Head of caudate nucleus (tissue), 42 donors: ENCODE results near the gene HNF1B.
A peak's percentile ranks its signal among the peaks of the same experiment; 100 is the strongest.

Experiments
- DNase-seq, 42 donors: peaks; one replicate each; pipeline versions ENCODE4 v3.0.0 to v3.0.0-alpha.2; 2020 to 2021; ENCODE audit warnings: mixed read lengths in 7 of 42
- intact Hi-C: fragments of 100-400 bp; cut with DNase I; formaldehyde crosslinking; loops from one replicate; pipeline ENCODE4 v1.15.0; 2022

HNF1B gene

DNA sequence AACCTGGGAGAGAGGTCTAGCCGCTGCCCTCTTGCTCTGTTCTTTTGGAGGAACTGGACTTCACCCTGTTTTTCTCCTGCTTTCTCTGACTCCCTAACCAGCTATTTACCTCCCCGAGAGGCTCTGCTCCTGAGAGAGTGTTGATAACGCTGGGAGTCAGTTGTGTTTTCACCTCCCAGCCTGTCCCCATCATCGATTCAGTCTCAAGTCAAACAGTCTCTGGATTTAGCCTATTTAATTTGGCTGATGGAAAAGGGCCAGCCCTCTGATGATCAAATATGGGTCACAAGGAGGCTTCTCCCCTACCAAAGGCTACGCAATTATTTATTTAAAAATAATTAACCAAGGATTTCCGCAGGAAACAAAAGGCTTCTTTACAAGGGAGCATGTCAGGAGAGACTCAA, 31.8 kb downstream of the HNF1B start:
- intact Hi-C loops: no loop called here
- DNase-seq: no peak

DNA sequence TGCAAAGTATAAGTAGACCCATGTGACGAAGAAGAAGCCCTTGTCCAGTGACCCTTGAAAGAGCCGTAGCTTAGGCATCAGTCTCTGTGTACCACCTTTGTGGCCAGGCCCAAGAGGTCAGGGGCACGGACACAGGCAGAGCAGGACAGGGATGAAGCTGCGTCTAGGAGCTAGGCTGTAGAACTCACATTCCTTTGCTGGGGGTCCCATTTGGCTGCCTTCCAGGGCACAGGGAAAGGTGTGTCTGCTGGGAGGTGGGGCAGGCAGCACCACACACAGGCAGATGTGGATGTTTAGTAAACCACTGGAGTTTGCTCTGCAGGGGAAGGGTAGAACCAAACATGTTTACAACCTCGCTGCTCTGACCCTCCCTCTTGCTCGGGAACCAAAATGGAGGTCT, 33.7 kb downstream of the HNF1B start:
- intact Hi-C loops: no loop called here
- no peak for DNase-seq

- intact Hi-C loops: no loop called here
Measured at GRCh38 chr17:37710344-37710886, 34.4 kb downstream of the HNF1B start.

DNA sequence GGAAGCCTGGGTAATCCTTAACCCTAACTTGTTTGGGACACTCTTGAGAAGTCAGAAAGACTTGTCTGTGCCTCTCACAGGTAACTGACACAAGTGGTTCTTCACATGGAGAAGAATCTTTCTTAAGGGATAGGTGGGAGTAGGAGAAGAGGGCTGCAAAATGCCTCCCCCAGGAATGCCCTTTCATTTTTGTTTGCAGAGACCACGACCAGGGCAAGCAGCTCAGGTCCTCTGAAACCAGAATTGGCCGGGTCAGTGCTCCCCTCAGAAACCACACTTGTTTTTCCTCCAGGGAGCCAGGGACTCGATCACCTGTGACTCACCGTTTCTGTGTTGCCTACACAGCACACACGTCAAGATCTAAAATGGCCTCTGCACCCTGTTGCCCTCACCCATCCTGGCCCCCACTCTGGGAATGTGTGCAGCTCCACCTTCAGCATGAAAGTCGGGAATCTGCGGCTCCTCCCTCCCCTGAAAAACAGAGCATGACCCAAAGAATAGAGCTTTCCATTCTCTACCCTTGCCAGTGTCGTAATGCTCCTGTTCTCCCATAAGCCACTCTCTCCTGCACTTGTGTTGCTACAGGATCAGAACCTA, 36.1 kb downstream of the HNF1B start:
- DNase-seq: no peak
- intact Hi-C loops: no loop called here

More at GRCh38 chr17:37710344-37710886, 34.4 kb downstream of the HNF1B start:
- peak in 1 of 42 donors; percentile 1 for DNase-seq

GRCh38 chr17:37708008-37708615, 36.7 kb downstream of the HNF1B start:
- DNase-seq: no peak
- intact Hi-C loops: no loop called here

DNA sequence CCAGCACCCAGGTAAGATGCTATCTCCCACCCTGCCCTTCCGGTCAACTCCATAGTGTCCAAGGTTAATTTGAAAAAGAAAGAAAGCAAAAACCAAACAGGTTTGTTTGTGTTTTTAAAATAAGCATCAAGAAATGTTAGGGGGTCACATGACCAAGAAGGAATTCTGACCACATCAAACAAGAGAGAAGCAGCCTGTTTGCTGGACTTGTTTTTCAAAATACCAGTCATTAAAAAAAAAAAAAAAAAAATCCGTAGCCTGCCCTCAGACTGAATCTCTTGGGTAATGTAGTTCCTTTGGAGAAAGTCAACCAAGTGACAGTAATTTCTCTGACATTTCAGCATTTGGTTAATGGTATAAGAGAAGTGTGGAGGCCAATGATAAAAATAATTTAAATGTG, 38.4 kb downstream of the HNF1B start:
- no peak for DNase-seq
- intact Hi-C loops: no loop called here

DNA sequence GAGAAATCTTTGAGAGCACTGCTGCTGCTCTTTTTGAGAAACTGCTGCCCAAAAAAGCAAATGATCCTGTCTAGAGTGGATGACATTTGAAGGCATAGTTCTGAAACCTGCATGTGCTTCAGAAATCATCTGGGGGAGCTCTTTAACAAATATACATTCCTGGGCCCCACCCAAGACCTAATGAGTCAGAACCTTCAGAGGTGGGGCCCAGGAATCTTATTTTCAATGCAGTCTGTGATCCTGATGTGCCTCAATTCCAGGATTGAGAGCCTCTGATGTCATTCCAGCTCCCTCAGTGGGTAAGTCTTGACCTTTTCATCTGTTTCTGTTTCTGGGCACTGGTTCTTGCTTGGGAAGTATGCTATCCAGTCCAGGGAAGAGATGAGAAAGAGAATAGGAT, 42.3 kb downstream of the HNF1B start:
- intact Hi-C loops: no loop called here
- DNase-seq: peak in 1 of 42 donors; percentile 33

- intact Hi-C loops: no loop called here
Measured at GRCh38 chr17:37701496-37701898, 43.4 kb downstream of the HNF1B start.

GRCh38 chr17:37700881-37701280, 44.0 kb downstream of the HNF1B start:
- DNase-seq: no peak
- intact Hi-C loops: no loop called here

More at GRCh38 chr17:37701496-37701898, 43.4 kb downstream of the HNF1B start:
- DNase-seq: peak in 8 of 42 donors; percentile 2 to 48 (median 18)

DNA sequence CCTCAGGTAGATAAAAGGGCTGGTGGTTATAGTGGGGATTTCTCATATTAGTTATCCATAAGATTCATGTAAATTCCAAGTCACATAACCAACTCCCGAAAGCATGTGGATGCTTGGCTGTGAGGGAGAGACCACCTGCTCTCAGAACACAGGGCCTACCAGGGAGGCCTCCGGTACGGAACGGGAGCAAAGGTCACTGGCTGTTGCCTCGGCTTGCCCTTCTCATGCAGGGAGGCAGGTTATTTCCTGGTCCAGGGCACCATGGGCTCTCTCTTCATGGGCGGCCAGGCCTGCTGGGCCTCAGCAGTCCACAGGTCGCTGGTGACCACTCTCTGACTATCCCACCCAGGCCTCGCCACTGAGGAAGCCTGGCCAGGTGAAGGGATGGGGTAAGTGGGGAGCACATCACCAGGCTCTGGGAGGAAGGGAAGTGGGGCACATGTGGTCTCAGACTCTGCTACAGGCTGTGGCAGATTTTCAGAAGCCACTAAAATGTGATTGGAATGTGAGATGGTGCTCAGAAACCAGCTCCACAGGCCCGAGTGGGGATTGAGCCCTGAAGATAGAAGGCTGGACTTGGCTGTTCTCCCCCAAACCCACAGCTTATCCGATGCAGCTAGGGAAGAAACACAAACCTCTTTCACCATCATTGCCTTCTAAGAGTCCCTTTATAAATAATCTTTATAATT, 45.4 kb downstream of the HNF1B start:
- no peak for DNase-seq
- intact Hi-C loops: no loop called here

- intact Hi-C loops: no loop called here
- no peak for DNase-seq
Measured at GRCh38 chr17:37698911-37699255, 46.0 kb downstream of the HNF1B start.

GRCh38 chr17:37698132-37698910, 46.5 kb downstream of the HNF1B start:
- DNase-seq: no peak
- intact Hi-C loops: no loop called here

- DNase-seq: no peak
- intact Hi-C loops: no loop called here
Measured at GRCh38 chr17:37697381-37697780, 47.5 kb downstream of the HNF1B start.

DNA sequence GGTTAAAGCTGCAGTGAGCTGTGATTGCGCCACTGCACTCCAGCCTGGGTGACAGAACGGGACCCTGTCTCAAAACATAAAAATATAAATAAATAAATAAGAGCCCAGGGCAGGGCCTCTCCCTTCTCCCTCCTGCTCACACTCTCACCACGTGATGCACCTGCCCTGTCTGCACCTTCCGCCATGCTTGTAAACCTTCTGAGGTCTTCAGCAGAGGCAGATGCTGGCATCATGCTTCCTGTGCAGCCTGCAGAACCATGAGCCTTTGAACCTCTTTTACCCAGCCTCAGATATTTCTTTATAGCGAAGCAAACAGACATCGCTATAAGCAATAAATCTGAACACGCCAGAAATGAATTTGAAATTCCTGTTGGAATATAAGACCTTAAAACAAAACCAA, 48.5 kb downstream of the HNF1B start:
- intact Hi-C loops: no loop called here
- DNase-seq: no peak

DNA sequence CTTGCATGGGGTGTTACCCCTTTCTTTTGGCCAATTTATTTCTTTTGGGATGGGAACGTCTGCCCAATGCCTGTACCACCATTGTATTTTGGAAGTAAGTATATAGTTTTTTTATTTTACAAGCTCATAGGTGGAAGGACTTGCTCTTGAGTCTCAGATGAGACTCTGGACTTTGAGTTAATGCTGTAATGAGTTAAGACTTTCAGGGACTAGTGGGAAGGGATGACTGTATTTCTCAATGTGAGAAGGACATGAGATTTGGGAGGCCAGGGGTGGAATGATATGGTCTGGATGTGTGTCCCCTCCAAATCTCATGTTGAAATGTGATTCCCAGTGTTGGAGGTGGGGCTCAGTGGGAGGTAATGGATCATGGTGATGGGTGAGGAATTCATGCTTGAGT, 49.1 kb downstream of the HNF1B start:
- DNase-seq: no peak
- intact Hi-C loops: no loop called here

DNA sequence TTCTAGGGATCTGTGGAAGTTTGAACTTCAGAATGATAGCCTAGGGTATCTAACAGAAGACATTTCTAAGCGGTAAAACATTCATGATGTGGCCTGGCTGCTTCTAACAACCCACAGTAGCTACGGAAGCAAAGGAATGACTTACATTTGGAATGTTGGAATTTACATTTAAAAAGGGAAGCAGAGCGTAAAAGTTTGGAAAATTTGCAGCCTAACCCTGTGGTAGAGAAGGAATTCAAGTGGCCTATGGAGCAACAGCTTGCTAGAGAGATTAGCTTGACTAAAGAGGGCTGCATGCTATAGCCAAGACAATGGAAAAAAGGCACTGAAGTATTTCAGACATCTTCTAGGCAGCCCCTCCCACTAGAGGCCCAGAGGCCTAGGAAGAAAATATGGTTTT, 50.1 kb downstream of the HNF1B start:
- no peak for DNase-seq
- intact Hi-C loops: no loop called here

DNA sequence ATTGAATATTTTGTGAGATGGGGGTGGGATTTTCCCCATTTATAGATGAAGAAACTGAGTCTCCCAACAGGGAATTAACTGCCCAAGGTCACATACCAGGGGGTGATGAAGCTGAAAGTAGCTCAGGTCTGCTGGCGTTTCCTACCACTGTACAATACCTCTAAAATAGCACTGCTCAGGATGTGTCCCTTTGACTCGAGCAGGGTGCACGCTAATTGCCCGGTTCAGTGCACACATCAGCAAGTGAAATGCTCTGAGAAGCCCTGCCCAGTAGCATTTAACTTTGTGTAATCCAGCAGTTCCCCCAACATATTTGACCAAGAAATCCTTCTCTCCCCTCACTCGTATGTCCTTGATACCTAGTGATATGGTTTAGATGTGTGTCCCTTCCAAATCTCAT, 51.5 kb downstream of the HNF1B start:
- intact Hi-C loops: no loop called here
- DNase-seq: no peak

DNA sequence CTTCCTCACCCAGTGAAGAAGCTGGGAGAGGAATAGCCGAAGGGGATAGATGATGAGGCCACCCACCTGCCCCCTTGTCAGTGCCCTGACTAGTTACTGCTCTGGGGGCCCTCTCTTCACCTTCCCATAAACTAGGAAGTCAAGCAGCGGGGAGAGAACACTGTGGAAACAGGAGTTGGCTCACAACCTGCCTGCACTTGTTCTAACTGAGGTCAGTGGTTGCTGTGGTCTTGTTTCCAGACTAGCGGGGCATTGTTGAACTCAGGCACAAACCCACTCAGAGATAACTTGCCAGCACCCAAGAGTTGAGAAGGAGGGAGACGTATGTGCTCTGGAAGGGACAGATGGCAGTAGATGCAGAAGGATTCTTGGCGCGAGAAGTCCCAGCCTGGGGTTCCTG, 53.1 kb downstream of the HNF1B start:
- intact Hi-C loops: no loop called here
- no peak for DNase-seq

DNA sequence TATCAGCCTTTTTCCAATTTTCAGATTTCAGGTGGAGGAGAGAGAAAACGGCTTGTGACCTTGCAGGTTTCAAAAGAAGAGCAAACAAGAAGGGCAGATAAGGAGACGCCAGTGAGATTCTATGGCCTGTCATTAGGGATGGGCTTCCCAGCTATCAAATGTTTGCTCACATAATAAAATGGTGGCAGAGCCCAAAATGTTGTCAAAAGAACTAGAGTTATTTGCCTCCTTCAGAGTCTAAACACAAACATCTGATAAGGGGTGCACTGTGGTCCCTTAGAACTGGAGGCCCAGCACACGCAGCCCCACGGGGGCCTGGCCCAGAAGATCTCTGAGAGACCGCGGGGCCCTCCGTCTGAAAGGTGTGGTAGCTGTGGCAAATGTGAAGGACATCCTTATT, 55.5 kb downstream of the HNF1B start:
- intact Hi-C loops: no loop called here
- DNase-seq: no peak

- intact Hi-C loops: no loop called here
- no peak for DNase-seq
Measured at GRCh38 chr17:37683454-37683984, 61.3 kb downstream of the HNF1B start.
